Upper lobe of left lung (tissue), 4 donors: Measurements from ENCODE around the gene FRYL.

ENCODE experiments used
- EP300 ChIP-seq, 4 donors: sonication (generic); formaldehyde crosslinking; IDR thresholded peaks; one replicate each; pipeline ENCODE4 v1.5.1; 2017; ENCODE audit warnings: antibody characterized with exemption in 4 of 4, control low read depth in 2 of 4
- POLR2A ChIP-seq, 4 donors: fragments of 450-650 bp; IDR thresholded peaks; one replicate each; pipeline ENCODE4 v1.5.1; 2016 to 2017; ENCODE audit warnings: antibody characterized with exemption in 4 of 4, mild to moderate bottlenecking in 2 of 4
- POLR2AphosphoS5 ChIP-seq, 2 donors: sonication (generic); formaldehyde crosslinking; IDR thresholded peaks; one replicate each; pipeline ENCODE4 v1.5.1; 2017; ENCODE audit warnings: antibody characterized with exemption in 2 of 2
- TF ChIP-seq, protein P1 (sequence below), 6 experiments: fragments of 450-650 bp in 4 of 6; fragments of 200-600 bp in 2 of 6; sonication (generic) in 2 of 6; IDR thresholded peaks; one replicate each; pipeline ENCODE4 v1.5.1; 2016 to 2019; ENCODE audit warnings: antibody characterized with exemption in 6 of 6

GRCh38 chr4:48746608-48747362 is 33.3 kb downstream of the FRYL start:
- TF ChIP-seq, protein P1, sequence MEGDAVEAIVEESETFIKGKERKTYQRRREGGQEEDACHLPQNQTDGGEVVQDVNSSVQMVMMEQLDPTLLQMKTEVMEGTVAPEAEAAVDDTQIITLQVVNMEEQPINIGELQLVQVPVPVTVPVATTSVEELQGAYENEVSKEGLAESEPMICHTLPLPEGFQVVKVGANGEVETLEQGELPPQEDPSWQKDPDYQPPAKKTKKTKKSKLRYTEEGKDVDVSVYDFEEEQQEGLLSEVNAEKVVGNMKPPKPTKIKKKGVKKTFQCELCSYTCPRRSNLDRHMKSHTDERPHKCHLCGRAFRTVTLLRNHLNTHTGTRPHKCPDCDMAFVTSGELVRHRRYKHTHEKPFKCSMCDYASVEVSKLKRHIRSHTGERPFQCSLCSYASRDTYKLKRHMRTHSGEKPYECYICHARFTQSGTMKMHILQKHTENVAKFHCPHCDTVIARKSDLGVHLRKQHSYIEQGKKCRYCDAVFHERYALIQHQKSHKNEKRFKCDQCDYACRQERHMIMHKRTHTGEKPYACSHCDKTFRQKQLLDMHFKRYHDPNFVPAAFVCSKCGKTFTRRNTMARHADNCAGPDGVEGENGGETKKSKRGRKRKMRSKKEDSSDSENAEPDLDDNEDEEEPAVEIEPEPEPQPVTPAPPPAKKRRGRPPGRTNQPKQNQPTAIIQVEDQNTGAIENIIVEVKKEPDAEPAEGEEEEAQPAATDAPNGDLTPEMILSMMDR (IDR thresholded peaks at IDR 0.05): no peak
- TF ChIP-seq EP300 (IDR thresholded peaks at IDR 0.05) (no peak), POLR2A (IDR thresholded peaks at IDR 0.05) (no peak), POLR2AphosphoS5 (IDR thresholded peaks at IDR 0.05) (no peak)
